GM23338 (cell line): ENCODE results near the gene ASCL2. TPM values are rescaled to one million over a fixed set of nuclear protein-coding genes. Genes with fewer than 3 reads are reported as not detected.

Experiments
- ATAC-seq: fragments of 200-7000 bp; cut with Tn5 transposase; 3 replicates; pipeline ENCODE4 v1.9.1; 2020
- DNase-seq: peaks from one replicate; pipeline ENCODE4 v3.0.0-alpha.2; 2015; ENCODE audit warnings: low spot score
- H2AFZ ChIP-seq: fragments of 200-600 bp; sonication (generic); 2 replicates; pipeline ENCODE4 v1.8.0; 2016; ENCODE audit warnings: antibody characterized with exemption, mild to moderate bottlenecking, moderate library complexity
- H3F3A ChIP-seq: fragments of 200-600 bp; sonication (generic); replicated peaks from 2 replicates; pipeline ENCODE4 v1.8.0; 2017; ENCODE audit warnings: antibody characterized with exemption, mixed run types, low read depth
- H3K27ac ChIP-seq: fragments of 200-600 bp; sonication (generic); 2 replicates; pipeline ENCODE4 v1.6.1; 2016; ENCODE audit warnings: low read depth
- H3K27me3 ChIP-seq: fragments of 200-600 bp; sonication (generic); 2 replicates; pipeline ENCODE4 v1.8.0; 2016; ENCODE audit warnings: mild to moderate bottlenecking, mixed run types, moderate library complexity; ENCODE audit not compliant: insufficient read depth
- H3K36me3 ChIP-seq: fragments of 200-600 bp; sonication (generic); 2 replicates; pipeline ENCODE4 v1.8.0; 2016; ENCODE audit warnings: mild to moderate bottlenecking; ENCODE audit not compliant: insufficient read depth
- H3K4me1 ChIP-seq: fragments of 200-600 bp; sonication (generic); 2 replicates; pipeline ENCODE4 v1.8.0; 2016; ENCODE audit warnings: mild to moderate bottlenecking, moderate library complexity; ENCODE audit not compliant: insufficient read depth
- H3K4me2 ChIP-seq: fragments of 200-600 bp; sonication (generic); 2 replicates; pipeline ENCODE4 v1.7.1; 2017; ENCODE audit warnings: mixed run types
- H3K4me3 ChIP-seq: fragments of 200-600 bp; sonication (generic); 2 replicates; pipeline ENCODE4 v1.6.1; 2016; ENCODE audit warnings: mixed run types
- H3K79me2 ChIP-seq: fragments of 200-600 bp; sonication (generic); replicated peaks from 2 replicates; pipeline ENCODE4 v1.8.0; 2017; ENCODE audit warnings: mild to moderate bottlenecking; ENCODE audit not compliant: insufficient read depth
- H3K9me2 ChIP-seq: fragments of 200-600 bp; sonication (generic); 2 replicates; pipeline ENCODE4 v1.8.0; 2017; ENCODE audit not compliant: insufficient read depth
- H4K20me1 ChIP-seq: fragments of 200-600 bp; sonication (generic); replicated peaks from 2 replicates; pipeline ENCODE4 v1.8.0; 2017; ENCODE audit warnings: mild to moderate bottlenecking; ENCODE audit not compliant: insufficient read depth
- H3K27ac Mint-ChIP-seq: 2 replicates; pipeline ENCODE4 v1.8.0; 2020; ENCODE audit warnings: inconsistent platforms, mild to moderate bottlenecking, moderate library complexity, mixed read lengths
- H3K27me3 Mint-ChIP-seq: 3 replicates; pipeline ENCODE4 v1.8.0; 2022; ENCODE audit warnings: low read depth, mild to moderate bottlenecking, moderate library complexity, mixed read lengths, inconsistent platforms; ENCODE audit not compliant: insufficient read depth, poor library complexity
- H3K36me3 Mint-ChIP-seq: 3 replicates; pipeline ENCODE4 v1.8.0; 2021; ENCODE audit warnings: low read depth, mild to moderate bottlenecking, inconsistent platforms, moderate library complexity, mixed read lengths
- H3K4me1 Mint-ChIP-seq: 3 replicates; pipeline ENCODE4 v1.8.0; 2020; ENCODE audit warnings: mild to moderate bottlenecking, inconsistent platforms, mixed read lengths
- H3K4me3 Mint-ChIP-seq: 3 replicates; pipeline ENCODE4 v1.8.0; 2021; ENCODE audit warnings: moderate library complexity, mild to moderate bottlenecking, inconsistent platforms, mixed read lengths
- H3K9me3 Mint-ChIP-seq: 3 replicates; pipeline ENCODE4 v1.8.0; 2020; ENCODE audit warnings: moderate library complexity, mild to moderate bottlenecking, inconsistent platforms, mixed read lengths
- CREB1 ChIP-seq: fragments of 250-450 bp; sonication (Bioruptor Pico); IDR thresholded peaks from 2 replicates; pipeline ENCODE4 v1.5.0; 2020; ENCODE audit warnings: low read depth, mild to moderate bottlenecking, moderate library complexity
- CTCF ChIP-seq, 2 experiments: fragments of 200-600 bp in 1 of 2; sonication (generic) in 1 of 2; conservative IDR thresholded peaks; 2 replicates each; pipeline versions ENCODE4 v1.5.1 to v1.6.1; 2016 to 2017; ENCODE audit warnings: antibody characterized with exemption in 2 of 2, low read depth in 2 of 2, mild to moderate bottlenecking in 2 of 2, moderate library complexity in 1 of 2
- EZH2 ChIP-seq: fragments of 200-600 bp; sonication (generic); IDR thresholded peaks from one replicate; pipeline ENCODE4 v1.8.0; 2017; ENCODE audit warnings: antibody characterized with exemption, mild to moderate bottlenecking, low read depth; ENCODE audit not compliant: unreplicated experiment
- JUNB ChIP-seq: IDR thresholded peaks from one replicate; pipeline ENCODE4 v1.6.1; 2016; ENCODE audit warnings: antibody characterized with exemption; ENCODE audit not compliant: unreplicated experiment
- NANOG ChIP-seq: IDR thresholded peaks from 2 replicates; pipeline ENCODE4 v1.6.1; 2016; ENCODE audit warnings: antibody characterized with exemption, borderline replicate concordance
- REST ChIP-seq: IDR thresholded peaks from one replicate; pipeline ENCODE4 v1.6.1; 2018; ENCODE audit warnings: antibody characterized with exemption; ENCODE audit not compliant: unreplicated experiment
- ZNF114 ChIP-seq: fragments of 250-450 bp; sonication (Bioruptor Pico); IDR thresholded peaks from 2 replicates; pipeline ENCODE4 v1.5.0; 2020; ENCODE audit warnings: mild to moderate bottlenecking, moderate library complexity
- ZNF462 ChIP-seq: fragments of 250-450 bp; sonication (Bioruptor Pico); IDR thresholded peaks from 2 replicates; pipeline ENCODE4 v1.5.0; 2020; ENCODE audit warnings: mild to moderate bottlenecking, moderate library complexity
- polyA plus RNA-seq: library from polyadenylated mRNA; unstranded; fragments of >200 nt; fragmentation: Nextera tagmentation; extraction: Ambion mirVana; gene quantifications from 2 replicates; pipeline ENCODE4 v1.2.1, GENCODE V29; 2016
- total RNA-seq: library from RNA; depleted of rRNA; stranded (reverse); fragments of >200 nt; shearing (Covaris generic); gene quantifications from 2 replicates; pipeline ENCODE4 v1.2.3, GENCODE V29; 2014

The ASCL2 gene
- total and polyA plus RNA-seq, 2 experiments from 2014 or later, result 0.57 to 1.6 TPM

- H3K4me3 Mint-ChIP-seq, result no peak overlapping the region
- H3K36me3 ChIP-seq, result no peaks in the 10 kb centered on the region
- no peaks in the 10 kb centered on the region for H3K36me3 Mint-ChIP-seq
- DNase-seq (peak; percentile 42), ATAC-seq (peak; percentile 60)
- H3K4me1 Mint-ChIP-seq, result 0 out of 3 replicates have a peak, but pooled peaks cover 2% of the 10 kb centered on the region
- H3K4me2 ChIP-seq, result no peak overlapping the region
- H4K20me1 ChIP-seq, result no peaks in the 10 kb centered on the region
- H3K4me3 ChIP-seq, result no peak overlapping the region
- H3K79me2 ChIP-seq, result no peaks in the 10 kb centered on the region
- no peak overlapping the region for H2AFZ ChIP-seq
- no peak overlapping the region for H3K27ac Mint-ChIP-seq
- no peaks in the 10 kb centered on the region for H3K9me3 Mint-ChIP-seq
- H3K27me3 ChIP-seq, result no peaks in the 10 kb centered on the region
- no peaks in the 10 kb centered on the region for H3F3A ChIP-seq
- H3K27ac ChIP-seq, result no peak overlapping the region
- peaks cover 10% of the 10 kb centered on the region for H3K27me3 Mint-ChIP-seq
- H3K4me1 ChIP-seq, result no peaks in the 10 kb centered on the region
- TF ChIP-seq CTCF (conservative IDR thresholded peaks at IDR 0.05; ENCODE audit: low read depth in 2 of 2) (peak in 1 of 2 experiments; percentile 47; a peak in 3 of 4 replicates), NANOG (no peak), JUNB (no peak), ZNF462 (no peak), REST (no peak), CREB1 (CRISPR knock-in tag) (no peak), ZNF114 (CRISPR knock-in tag) (no peak), EZH2 (no peak)
- H3K9me2 ChIP-seq, result no peaks in the 10 kb centered on the region
Observed at GRCh38 chr11:2312232-2313042, 42.0 kb upstream of the ASCL2 start.
